H1 (cell line): ENCODE measurements around the gene RCBTB2. TPM values are rescaled to one million over a fixed set of nuclear protein-coding genes. Genes with fewer than 3 reads are reported as not detected.

Source experiments
- CTCF ChIA-PET: fragments of 300-600 bp; sonication (Branson Sonifier 250); formaldehyde crosslinking; loops from one replicate; lab custom pipeline; 2021; ENCODE audit not compliant: partially characterized antibody; lab: Charles Lee
- POLR2A ChIA-PET: fragments of 300-600 bp; sonication (Branson Sonifier 250); formaldehyde crosslinking; loops from one replicate; lab custom pipeline; 2021; ENCODE audit warnings: inconsistent platforms; ENCODE audit not compliant: partially characterized antibody; lab: Charles Lee
- DNase-seq, 2 experiments: peaks; one replicate each; pipeline versions ENCODE4 v3.0.0 to v3.0.0-alpha.2; 2010 to 2022; ENCODE audit warnings: low spot score in 2 of 2, low read depth in 1 of 2, mixed read lengths in 1 of 2
- FAIRE-seq: peaks from 2 replicates; lab custom pipeline; 2011; peaks lifted over from hg19 to GRCh38; lab: Jason Lieb, UNC
- H2AFZ ChIP-seq: 2 replicates; pipeline ENCODE4 v1.8.1; 2012; ENCODE audit warnings: low read length, inconsistent platforms
- H2AK5ac ChIP-seq: 2 replicates; pipeline ENCODE4 v1.6.1; 2013; ENCODE audit warnings: low read depth, low read length
- H2BK120ac ChIP-seq: replicated peaks from 2 replicates; pipeline ENCODE3; 2013; ENCODE audit warnings: low read depth, low read length, inconsistent platforms
- H2BK12ac ChIP-seq: 2 replicates; pipeline ENCODE4 v1.6.1; 2013; ENCODE audit warnings: low read depth, low read length
- H2BK15ac ChIP-seq: 2 replicates; pipeline ENCODE4 v1.6.1; 2013; ENCODE audit warnings: low read length
- H2BK20ac ChIP-seq: 2 replicates; pipeline ENCODE4 v1.6.1; 2013; ENCODE audit warnings: low read length
- H2BK5ac ChIP-seq: 2 replicates; pipeline ENCODE4 v1.6.1; 2013; ENCODE audit warnings: low read depth, low read length
- H3K14ac ChIP-seq: 2 replicates; pipeline ENCODE4 v1.6.1; 2013; ENCODE audit warnings: inconsistent platforms; ENCODE audit not compliant: insufficient read length
- H3K18ac ChIP-seq: 2 replicates; pipeline ENCODE4 v1.6.1; 2013; ENCODE audit warnings: low read length; ENCODE audit errors: extremely low read depth
- H3K23ac ChIP-seq: 2 replicates; pipeline ENCODE4 v1.6.1; 2013; ENCODE audit warnings: inconsistent platforms; ENCODE audit not compliant: insufficient read length
- H3K23me2 ChIP-seq: 2 replicates; pipeline ENCODE4 v1.6.1; 2013; ENCODE audit warnings: low read depth, low read length
- H3K27ac ChIP-seq: 2 replicates; pipeline ENCODE4 v1.6.1; 2011; ENCODE audit warnings: low read depth, low read length, inconsistent platforms
- H3K27me3 ChIP-seq, 4 experiments: replicated peaks in 1 of 4; 1 replicate in 1 of 4; 2 replicates in 3 of 4; pipeline versions ENCODE4 v1.6.1 to v1.8.1; 2011 to 2013; ENCODE audit warnings: low read length in 3 of 4, mild to moderate bottlenecking in 3 of 4, inconsistent platforms in 2 of 4, mixed read lengths in 2 of 4, moderate library complexity in 1 of 4; ENCODE audit not compliant: control insufficient read depth in 3 of 4, insufficient read depth in 3 of 4; ENCODE audit errors: extremely low read depth in 1 of 4
- H3K36me3 ChIP-seq, 4 experiments: 2 replicates each; pipeline versions ENCODE4 v1.6.1 to v1.8.1; 2011 to 2013; ENCODE audit warnings: mild to moderate bottlenecking in 4 of 4, low read length in 3 of 4, moderate library complexity in 2 of 4, control low read depth in 1 of 4, inconsistent platforms in 1 of 4; ENCODE audit not compliant: insufficient read depth in 4 of 4, control insufficient read depth in 2 of 4
- H3K4ac ChIP-seq: replicated peaks from 2 replicates; pipeline ENCODE3; 2013; ENCODE audit warnings: low read length, low read depth, mixed read lengths, inconsistent platforms; ENCODE audit not compliant: insufficient read length
- H3K4me1 ChIP-seq, 4 experiments: replicated peaks in 1 of 4; 1 replicate in 1 of 4; 2 replicates in 3 of 4; pipeline versions ENCODE4 v1.6.1 to v1.8.1; 2011 to 2013; ENCODE audit warnings: low read length in 3 of 4, inconsistent platforms in 2 of 4, mixed read lengths in 1 of 4; ENCODE audit not compliant: insufficient read depth in 4 of 4, control insufficient read depth in 3 of 4
- H3K4me2 ChIP-seq, 2 experiments: 2 replicates each; pipeline versions ENCODE4 v1.6.1 to v1.8.1; 2011 to 2013; ENCODE audit warnings: low read depth in 2 of 2, low read length in 2 of 2, control low read depth in 1 of 2, inconsistent platforms in 1 of 2, mild to moderate bottlenecking in 1 of 2; ENCODE audit not compliant: insufficient read depth in 1 of 2
- H3K4me3 ChIP-seq, 4 experiments: fragments of 200-600, 300-600 bp in 1 of 4; sonication (generic), shearing (Covaris generic), sonication (Bioruptor Twin) in 1 of 4; 2 replicates each; pipeline versions ENCODE4 v1.5.1 to v1.8.1; 2011 to 2016; ENCODE audit warnings: low read length in 4 of 4, low read depth in 3 of 4, control low read depth in 2 of 4, inconsistent platforms in 2 of 4, mild to moderate bottlenecking in 2 of 4, mixed read lengths in 1 of 4, moderate library complexity in 1 of 4; ENCODE audit not compliant: insufficient read depth in 2 of 4; ENCODE audit errors: extremely low read depth in 1 of 4
- H3K56ac ChIP-seq: replicated peaks from 2 replicates; pipeline ENCODE3; 2013; ENCODE audit warnings: low read depth, mild to moderate bottlenecking, mixed read lengths, low read length, inconsistent platforms; ENCODE audit not compliant: insufficient read length
- H3K79me1 ChIP-seq: 2 replicates; pipeline ENCODE4 v1.6.1; 2013; ENCODE audit warnings: low read depth, low read length, control low read depth
- H3K79me2 ChIP-seq, 2 experiments: 2 replicates each; pipeline versions ENCODE4 v1.6.1 to v1.8.1; 2012 to 2013; ENCODE audit warnings: low read length in 2 of 2, mild to moderate bottlenecking in 2 of 2, inconsistent platforms in 1 of 2; ENCODE audit not compliant: insufficient read depth in 2 of 2, control insufficient read depth in 1 of 2
- H3K9ac ChIP-seq, 4 experiments: replicated peaks in 1 of 4; 1 replicate in 1 of 4; 2 replicates in 3 of 4; pipeline versions ENCODE4 v1.6.1 to v1.8.1; 2011 to 2013; ENCODE audit warnings: low read depth in 3 of 4, low read length in 3 of 4, control low read depth in 2 of 4, mild to moderate bottlenecking in 2 of 4, moderate library complexity in 2 of 4, inconsistent platforms in 1 of 4; ENCODE audit errors: extremely low read depth in 1 of 4
- H3K9me3 ChIP-seq, 2 experiments: 2 replicates each; pipeline versions ENCODE4 v1.6.1 to v1.8.1; 2012 to 2013; ENCODE audit warnings: mild to moderate bottlenecking in 2 of 2, moderate library complexity in 2 of 2, control low read depth in 1 of 2, inconsistent platforms in 1 of 2, low read depth in 1 of 2, low read length in 1 of 2, mixed read lengths in 1 of 2; ENCODE audit not compliant: insufficient read depth in 2 of 2
- H4K20me1 ChIP-seq, 2 experiments: replicated peaks in 1 of 2; 2 replicates each; pipeline versions ENCODE3 to v1.8.1; 2011 to 2013; ENCODE audit warnings: inconsistent platforms in 2 of 2, low read length in 2 of 2, mild to moderate bottlenecking in 1 of 2; ENCODE audit not compliant: insufficient read depth in 2 of 2, control insufficient read depth in 1 of 2
- H4K5ac ChIP-seq: 2 replicates; pipeline ENCODE4 v1.6.1; 2013; ENCODE audit warnings: low read length, low read depth, mixed read lengths, inconsistent platforms; ENCODE audit not compliant: insufficient read length
- H4K8ac ChIP-seq: 2 replicates; pipeline ENCODE4 v1.8.0; 2013; ENCODE audit warnings: mild to moderate bottlenecking, moderate library complexity, low read length, inconsistent platforms; ENCODE audit not compliant: insufficient read depth; ENCODE audit errors: extremely low read depth
- H4K91ac ChIP-seq: replicated peaks from 2 replicates; pipeline ENCODE3; 2013; ENCODE audit warnings: low read length, mixed read lengths, inconsistent platforms; ENCODE audit not compliant: insufficient read length
- EP300 ChIP-seq, 2 experiments: IDR thresholded peaks; 1 replicate in 1 of 2; 2 replicates in 1 of 2; pipeline ENCODE4 v1.6.1; 2011 to 2012; ENCODE audit warnings: low read depth in 2 of 2, low read length in 2 of 2, mild to moderate bottlenecking in 2 of 2, borderline replicate concordance in 1 of 2, inconsistent platforms in 1 of 2, moderate library complexity in 1 of 2
- GTF2F1 ChIP-seq: IDR thresholded peaks from 2 replicates; pipeline ENCODE4 v1.6.1; 2012; ENCODE audit warnings: low read depth, low read length, improper control_type of control experiment, borderline replicate concordance
- POLR2AphosphoS5 ChIP-seq: IDR thresholded peaks from 2 replicates; pipeline ENCODE4 v1.6.1; 2011; ENCODE audit warnings: low read depth, low read length
- RBBP5 ChIP-seq: IDR thresholded peaks from 2 replicates; pipeline ENCODE4 v1.7.1; 2012; ENCODE audit warnings: low read depth, mild to moderate bottlenecking, inconsistent platforms, low read length, moderate library complexity, borderline replicate concordance
- SIRT6 ChIP-seq: IDR thresholded peaks from one replicate; pipeline ENCODE4 v1.7.1; 2012; ENCODE audit warnings: low read length, inconsistent platforms
- SUZ12 ChIP-seq: fragments of 200-600 bp; sonication (generic); IDR thresholded peaks from 2 replicates; pipeline ENCODE4 v1.6.1; 2012; ENCODE audit warnings: mild to moderate bottlenecking, inconsistent platforms, low read length, moderate library complexity, mixed read lengths
- TAF7 ChIP-seq: optimal IDR thresholded peaks from 2 replicates; pipeline ENCODE3; 2011; ENCODE audit warnings: low read depth, mild to moderate bottlenecking, inconsistent platforms, low read length, moderate library complexity, borderline replicate concordance
- TEAD4 ChIP-seq: IDR thresholded peaks from 2 replicates; pipeline ENCODE4 v1.6.1; 2012; ENCODE audit warnings: low read depth, low read length, inconsistent platforms, mixed read lengths
- ZNF274 ChIP-seq: IDR thresholded peaks from 2 replicates; pipeline ENCODE4 v1.7.0; 2012; ENCODE audit warnings: low read length, borderline replicate concordance; ENCODE audit errors: extremely low read depth
- WGBS, 2 experiments: shearing (Covaris generic) in 1 of 2; methylation state at CpG; one replicate each; pipeline versions ENCODE4 v1.1.6 to v1.1.7; 2013 to 2015; ENCODE audit warnings: low lambda C conversion rate in 2 of 2, mixed read lengths in 2 of 2, inconsistent platforms in 1 of 2, low coverage in 1 of 2, missing lambda C conversion rate in 1 of 2; ENCODE audit not compliant: insufficient replicate concordance in 2 of 2, insufficient coverage in 1 of 2, insufficient read length in 1 of 2; ENCODE audit errors: extremely low coverage in 1 of 2, missing lambda C conversion rate in 1 of 2; 5-methylcytosine and 5-hydroxymethylcytosine counted together
- polyA plus RNA-seq, 7 experiments: library from polyadenylated mRNA; depleted of rRNA in 3 of 7; stranded (reverse) in 5 of 7; unstranded in 2 of 7; fragments of >200 nt in 5 of 7; fragments of 200-250 nt in 2 of 7; gene quantifications; 1 replicate in 5 of 7; 2 replicates in 1 of 7; 4 replicates in 1 of 7; pipeline versions ENCODE4 v1.2.1 to v1.2.3, GENCODE V29; 2011 to 2013; ENCODE audit warnings: missing spikeins in 2 of 7, mixed read lengths in 2 of 7
- total RNA-seq: library from RNA; stranded (reverse); fragmentation: NEBNext Ultra II Directional; extraction: Animal tissue kit (Norgen Biotek cat#: 25700); gene quantifications from 2 replicates; pipeline ENCODE4 v1.2.1, GENCODE V29; 2021

RCBTB2 gene
- total and polyA plus RNA-seq, 2 of the 8 experiments (the other 6 are each of a cell fraction or from before 2014, with no cell fraction given): 5.2 to 8.4 TPM

GRCh38 chr13:48497669-48498068, 35.2 kb downstream of the RCBTB2 start:
- WGBS, 2 experiments: 96% methylated on average over 2 of the region's 2 CpGs; no CpG with 5 or more reads in 1 of the 2 experiments
- Histone ChIP-seq H2BK20ac (no peak overlapping the region), H3K36me3 (no peaks in the 10 kb centered on the region; a peak in 1 of 8 replicates), H3K18ac (no peak overlapping the region), H2BK15ac (no peak overlapping the region), H3K79me1 (no peaks in the 10 kb centered on the region), H2BK12ac (no peak overlapping the region), H3K56ac (no peak overlapping the region), H3K27me3 (no peaks in the 10 kb centered on the region), H3K4me2 (no peak overlapping the region), H2BK5ac (no peak overlapping the region), H3K27ac (no peak overlapping the region), H3K79me2 (no peaks in the 10 kb centered on the region), H3K9ac (no peak overlapping the region), H4K20me1 (no peaks in the 10 kb centered on the region), H3K4me3 (no peak overlapping the region), H4K8ac (no peak overlapping the region), H4K5ac (no peak overlapping the region), H2AK5ac (no peak overlapping the region), H3K14ac (no peak overlapping the region), H4K91ac (no peak overlapping the region), H2BK120ac (no peak overlapping the region), H2AFZ (no peak overlapping the region), H3K9me3 (no peaks in the 10 kb centered on the region), H3K23ac (no peak overlapping the region), H3K23me2 (peaks cover 2% of the 10 kb centered on the region; the same call in 1 of the 2 replicates), H3K4me1 (peaks cover 0 to 12% (median 1%) of the 10 kb centered on the region in 4 experiments; a peak in 4 of 7 replicates), H3K4ac (no peak overlapping the region)
- DNase-seq (no peak), FAIRE-seq (no peak)
- POLR2A ChIA-PET: no interaction called here
- CTCF ChIA-PET: interaction anchor here (1.0 kb wide), 1 partner anchor 156 kb away, joined by 3 read pairs; no protein-coding TSS in a partner anchor
- no peak for TF ChIP-seq SUZ12
- no peak for TF ChIP-seq POLR2AphosphoS5
- no peak for TF ChIP-seq GTF2F1
- no peak for TF ChIP-seq TAF7
- no peak for TF ChIP-seq RBBP5
- TF ChIP-seq EP300 (IDR thresholded peaks at IDR 0.05; ENCODE audit: borderline replicate concordance in 1 of 2, low read depth in 2 of 2, low read length in 2 of 2): no peak
- TF ChIP-seq TEAD4: no peak
- no peak for TF ChIP-seq SIRT6
- TF ChIP-seq ZNF274: no peak
